Ishikawa (cell line): ENCODE data around the gene ZNF853.

Experiments used
- CREB1 ChIP-seq: IDR thresholded peaks from 2 replicates; pipeline ENCODE4 v1.6.1; 2012; ENCODE audit warnings: low read depth
- EGR1 ChIP-seq: IDR thresholded peaks from 2 replicates; pipeline ENCODE4 v1.6.1; 2012
- EP300 ChIP-seq: IDR thresholded peaks from 2 replicates; pipeline ENCODE4 v1.6.1; 2012; ENCODE audit warnings: borderline replicate concordance
- FOXM1 ChIP-seq: IDR thresholded peaks from 2 replicates; pipeline ENCODE4 v1.6.1; 2012; ENCODE audit warnings: low read depth, borderline replicate concordance
- REST ChIP-seq: IDR thresholded peaks from 2 replicates; pipeline ENCODE4 v1.6.1; 2012; ENCODE audit warnings: low read depth, mild to moderate bottlenecking
- TAF1 ChIP-seq: IDR thresholded peaks from 2 replicates; pipeline ENCODE4 v1.6.1; 2012; ENCODE audit warnings: low read depth, mild to moderate bottlenecking
- TCF12 ChIP-seq: IDR thresholded peaks from 2 replicates; pipeline ENCODE4 v1.6.1; 2012; ENCODE audit warnings: low read depth
- TEAD4 ChIP-seq: IDR thresholded peaks from 2 replicates; pipeline ENCODE4 v1.6.1; 2012
- USF1 ChIP-seq: IDR thresholded peaks from 2 replicates; pipeline ENCODE4 v1.6.1; 2012
- YY1 ChIP-seq: IDR thresholded peaks from 2 replicates; pipeline ENCODE4 v1.6.1; 2012; ENCODE audit warnings: low read depth

GRCh38 chr7:6621195-6622133 is 6.1 kb downstream of the ZNF853 start:
- TF ChIP-seq TAF1 (no peak), YY1 (no peak), FOXM1 (no peak), REST (no peak), TEAD4 (no peak), TCF12 (no peak), EGR1 (no peak), EP300 (no peak), CREB1 (no peak), USF1 (no peak)
